ENCODE data around the gene ZBTB2.

Gene ZBTB2

GRCh38 chr6:151403919-151404308 lies 12.6 kb upstream of the ZBTB2 start:
- TF ChIP-seq CTCF (IDR thresholded peaks at IDR 0.05; ENCODE audit: low read depth, low read length) = no peak
- H3K4me3 ChIP-seq (ENCODE audit: low read depth, low read length) = no peak overlapping the region

- TF ChIP-seq CTCF (IDR thresholded peaks at IDR 0.05; ENCODE audit: low read depth, low read length) = no peak
- H3K4me3 ChIP-seq (ENCODE audit: low read depth, low read length) = no peak overlapping the region
Measured at GRCh38 chr6:151402228-151402627, 10.9 kb upstream of the ZBTB2 start.

GRCh38 chr6:151400473-151400872 lies 9.1 kb upstream of the ZBTB2 start:
- no peak for TF ChIP-seq CTCF (IDR thresholded peaks at IDR 0.05; ENCODE audit: low read depth, low read length)

GRCh38 chr6:151399679-151400078 lies 8.3 kb upstream of the ZBTB2 start:
- H3K4me3 ChIP-seq (ENCODE audit: low read depth, low read length) = no peak overlapping the region

More at GRCh38 chr6:151400473-151400872, 9.1 kb upstream of the ZBTB2 start:
- no peak overlapping the region for H3K4me3 ChIP-seq (ENCODE audit: low read depth, low read length)

GRCh38 chr6:151393410-151393809 lies 2.1 kb upstream of the ZBTB2 start:
- no peak for TF ChIP-seq CTCF (IDR thresholded peaks at IDR 0.05; ENCODE audit: low read depth, low read length)
- H3K4me3 ChIP-seq (ENCODE audit: low read depth, low read length) = no peak overlapping the region

More at GRCh38 chr6:151399679-151400078, 8.3 kb upstream of the ZBTB2 start:
- no peak for TF ChIP-seq CTCF (IDR thresholded peaks at IDR 0.05; ENCODE audit: low read depth, low read length)

- H3K4me3 ChIP-seq (ENCODE audit: low read depth, low read length) = peak overlapping the region; percentile 86
- TF ChIP-seq CTCF (IDR thresholded peaks at IDR 0.05; ENCODE audit: low read depth, low read length) = no peak
Measured at GRCh38 chr6:151392427-151392826, 1.1 kb upstream of the ZBTB2 start.

GRCh38 chr6:151390851-151391470 lies 398 bp downstream of the ZBTB2 start:
- TF ChIP-seq CTCF (IDR thresholded peaks at IDR 0.05; ENCODE audit: low read depth, low read length) = no peak
- H3K4me3 ChIP-seq (ENCODE audit: low read depth, low read length) = peak overlapping the region; percentile 86
